K562 (cell line): ENCODE measurements around the gene LRGUK.

Source experiments
- KLF13 ChIP-seq: fragments of 450-650 bp; IDR thresholded peaks from 2 replicates; pipeline ENCODE4 v1.6.1; 2016; ENCODE audit warnings: missing genetic modification characterization, low read depth, mild to moderate bottlenecking, missing compliant biosample characterization, moderate library complexity, borderline replicate concordance
- POLR2A ChIP-seq: fragments of 450-650 bp; conservative IDR thresholded peaks from 2 replicates; pipeline ENCODE4 v1.6.1; 2016
- REST ChIP-seq, 2 experiments: fragments of 450-650 bp; formaldehyde crosslinking in 1 of 2; IDR thresholded peaks; 2 replicates each; pipeline versions ENCODE4 v1.4.0 to v1.6.1; 2014 to 2020; ENCODE audit warnings: mild to moderate bottlenecking in 2 of 2, borderline replicate concordance in 1 of 2, low read depth in 1 of 2

GRCh38 chr7:134184767-134185166 lies 57.6 kb downstream of the LRGUK start:
- no peak for TF ChIP-seq KLF13 (tag)
- no peak for TF ChIP-seq REST (IDR thresholded peaks at IDR 0.05; ENCODE audit: borderline replicate concordance)
- TF ChIP-seq REST (CRISPR knock-in tag; IDR thresholded peaks at IDR 0.05; ENCODE audit: low read depth): no peak
- no peak for TF ChIP-seq POLR2A
